ENCODE results near the gene XXYLT1.

Gene XXYLT1

DNA sequence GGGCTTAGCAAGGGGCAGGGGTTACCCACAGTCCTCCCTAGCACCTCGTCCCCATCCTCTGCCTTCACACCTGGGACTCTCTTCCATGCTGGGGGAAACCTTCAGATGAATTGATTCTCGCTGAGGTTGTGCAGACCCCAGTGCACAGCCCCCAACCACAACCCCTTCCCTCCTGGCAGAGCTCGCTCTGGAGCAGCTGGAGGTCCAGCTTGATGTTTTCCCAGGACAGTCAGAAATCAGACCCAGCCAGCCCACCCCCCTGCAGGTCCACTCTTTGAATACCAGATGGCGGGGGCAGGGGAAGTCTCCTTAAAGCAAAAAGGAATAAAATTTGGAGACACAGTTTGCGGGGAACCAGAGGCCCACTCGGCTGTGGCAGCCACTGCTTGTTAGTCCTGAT is 234.4 kb downstream of the XXYLT1 start:
- no peak for DNase-seq

DNA sequence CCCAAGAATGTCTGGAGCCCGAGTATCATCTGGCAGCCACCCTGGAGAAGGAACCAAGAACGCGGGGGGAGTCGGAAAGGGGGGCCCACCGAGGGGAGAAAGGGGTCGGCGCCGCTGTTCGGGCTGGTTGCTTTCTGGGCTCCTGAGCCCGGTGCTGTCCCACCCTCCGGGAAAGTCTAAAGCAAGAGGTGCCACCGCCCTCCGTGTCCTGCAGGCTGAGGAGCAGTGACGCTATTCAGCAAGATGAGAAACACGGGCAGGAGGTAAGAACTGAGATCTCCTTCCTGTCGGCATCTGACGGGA is 234.8 kb downstream of the XXYLT1 start:
- no peak for DNase-seq

DNA sequence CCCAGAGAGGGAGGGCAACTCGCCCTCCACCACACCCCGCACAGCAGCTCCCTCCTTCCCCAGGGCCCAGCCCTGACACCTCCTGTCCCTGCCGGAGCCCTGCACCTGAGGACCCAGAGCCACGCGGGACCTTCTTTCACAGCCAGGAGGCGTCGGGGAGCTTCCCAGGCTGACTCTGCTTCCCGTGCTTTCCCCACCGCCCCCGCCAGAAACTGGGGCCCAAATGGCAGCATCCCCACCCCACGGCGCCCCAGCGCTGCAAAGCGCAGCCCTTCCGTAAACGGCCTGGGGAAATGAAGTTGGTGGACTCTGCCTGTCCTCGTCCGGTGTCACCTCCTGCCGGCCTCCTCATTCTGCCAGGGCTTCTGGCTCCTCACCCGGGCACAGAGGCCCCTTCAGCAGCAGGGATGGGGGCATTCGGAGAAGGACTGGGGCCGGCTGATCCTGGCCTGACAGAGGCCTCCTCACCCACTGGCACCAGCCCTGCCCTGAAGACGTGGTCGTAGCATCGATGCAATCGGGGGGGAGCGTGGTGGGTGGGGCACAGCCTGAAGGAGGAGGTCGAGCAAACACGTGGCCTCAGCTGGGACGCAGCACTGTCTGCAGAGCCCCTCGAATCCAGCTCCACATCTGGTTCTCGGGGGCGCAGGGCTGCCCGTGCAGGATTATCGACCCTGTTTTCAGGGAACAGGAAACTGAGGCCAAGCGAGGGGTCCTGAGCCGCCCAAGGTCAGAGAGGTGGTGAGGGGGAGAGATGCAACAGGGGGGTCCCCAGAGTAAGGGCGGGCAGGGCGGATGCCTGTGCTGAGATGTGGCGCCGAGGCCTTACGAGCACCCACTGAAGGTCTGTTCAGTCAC is 235.4 kb downstream of the XXYLT1 start:
- DNase-seq = peak; percentile 74

DNA sequence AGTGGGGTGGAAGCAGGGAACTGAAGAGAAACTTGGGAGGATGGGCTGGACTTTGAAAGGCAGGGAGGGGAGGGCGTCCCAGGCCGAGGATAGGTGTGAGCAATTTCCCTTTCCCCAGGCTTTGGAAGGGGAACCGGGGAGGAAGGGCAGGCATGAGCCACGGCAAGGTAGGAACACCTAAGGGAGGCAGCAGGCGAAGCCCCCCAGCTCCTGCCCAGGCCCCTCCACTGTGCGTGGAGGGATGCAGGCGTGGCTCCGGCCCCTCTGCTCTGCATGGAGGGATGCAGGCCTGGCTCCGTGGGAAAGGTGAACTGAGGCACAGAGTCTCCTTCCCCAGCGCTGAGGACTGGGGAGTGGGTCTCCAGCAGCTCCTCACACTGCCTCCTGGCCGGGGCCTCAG is 236.4 kb downstream of the XXYLT1 start:
- no peak for DNase-seq

DNA sequence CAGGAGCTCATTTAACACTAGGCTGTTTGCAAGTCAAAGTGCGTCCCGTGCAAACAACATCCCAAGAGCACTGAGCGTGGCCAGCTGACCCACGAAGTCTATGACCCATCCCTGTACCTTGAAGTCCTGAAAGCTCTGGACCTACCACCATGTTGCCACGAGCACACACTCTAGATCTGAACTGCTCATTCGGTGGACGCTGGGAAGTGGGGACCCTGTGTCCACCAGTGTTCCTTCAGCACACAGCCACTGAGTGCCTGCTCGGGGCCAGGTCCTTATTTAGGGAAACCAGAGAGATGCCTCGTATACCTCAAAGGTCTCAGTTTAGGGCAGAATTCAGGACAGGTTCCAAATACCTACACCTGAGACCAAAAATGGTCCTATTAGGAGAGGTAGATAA is 236.9 kb downstream of the XXYLT1 start:
- DNase-seq = no peak

DNA sequence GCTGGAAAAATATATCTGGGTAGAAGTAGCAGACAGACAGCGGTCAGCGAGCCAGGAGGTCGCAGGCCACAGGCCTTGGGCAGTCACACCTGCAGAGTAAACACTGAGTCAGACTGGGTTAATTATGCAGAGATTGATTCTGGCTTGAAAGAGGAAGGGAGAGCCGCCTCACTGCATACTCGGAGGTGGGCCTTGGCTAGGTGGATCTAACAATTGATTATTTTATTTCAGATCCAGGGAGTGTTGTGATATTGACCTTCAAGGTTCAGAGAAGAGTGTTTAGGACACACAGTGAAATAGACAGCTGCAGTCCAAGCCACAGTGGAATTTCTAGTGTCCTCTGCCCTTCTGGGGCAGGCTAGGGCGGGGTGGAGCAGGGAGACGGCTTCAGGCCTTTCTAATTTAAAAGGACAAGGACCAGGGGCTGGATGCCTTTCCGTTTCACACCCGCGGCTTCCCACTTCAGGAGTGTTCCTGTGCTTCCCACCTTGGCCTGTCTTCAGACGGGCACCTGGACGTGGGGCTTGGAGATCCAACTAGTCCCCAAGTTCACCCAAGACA is 237.3 kb downstream of the XXYLT1 start:
- DNase-seq = peak; percentile 85

DNA sequence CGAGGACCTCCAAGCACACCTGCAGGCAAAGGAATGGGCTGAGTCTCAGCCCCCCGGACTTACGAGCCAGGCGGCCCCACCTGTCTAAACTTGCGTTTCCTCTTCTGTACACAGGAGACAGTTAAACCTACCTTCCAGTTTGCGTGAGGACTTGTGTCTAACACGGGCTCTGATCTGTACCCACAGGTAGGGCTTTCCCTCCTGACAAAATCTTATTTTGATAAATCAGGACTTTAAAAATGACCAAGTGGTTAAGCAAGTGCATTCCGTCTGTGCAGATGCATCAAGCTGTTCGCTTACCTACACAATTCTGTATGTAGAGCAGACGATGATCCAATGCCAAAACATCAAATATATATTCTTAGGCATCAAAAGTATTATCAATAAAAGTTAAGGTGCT is 238.0 kb downstream of the XXYLT1 start:
- DNase-seq = no peak

DNA sequence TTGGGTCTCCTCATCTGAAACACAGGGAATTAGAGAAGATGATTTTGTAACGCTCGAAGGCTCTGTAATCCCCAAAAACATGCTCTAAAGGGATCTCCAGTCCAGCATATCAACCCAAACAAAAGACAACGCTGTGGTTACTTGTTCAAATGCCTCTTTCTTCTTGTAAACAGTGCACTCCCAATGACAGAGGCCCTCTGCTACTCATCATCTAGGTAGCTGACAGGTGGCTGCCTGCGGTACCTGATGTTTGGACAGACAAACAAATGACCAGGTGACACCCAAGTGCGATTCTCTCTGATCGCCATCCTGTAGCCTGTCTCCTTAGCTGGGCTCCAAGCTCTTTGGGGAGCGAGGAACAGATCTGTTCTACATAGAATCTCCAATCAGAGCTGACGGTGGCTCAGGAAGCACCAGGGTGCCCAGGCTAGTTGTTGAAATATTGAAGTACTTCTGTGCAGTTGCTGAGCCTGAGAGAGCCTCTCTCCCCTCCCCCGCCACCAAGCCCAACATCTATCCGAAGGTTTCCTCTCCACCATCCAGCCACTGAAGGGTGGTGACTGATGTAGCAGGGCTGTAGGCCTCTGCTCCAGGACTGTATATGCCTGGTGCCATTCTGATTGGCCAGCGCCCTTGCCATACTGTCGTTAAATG is 238.7 kb downstream of the XXYLT1 start:
- peak; percentile 82 for DNase-seq

DNA sequence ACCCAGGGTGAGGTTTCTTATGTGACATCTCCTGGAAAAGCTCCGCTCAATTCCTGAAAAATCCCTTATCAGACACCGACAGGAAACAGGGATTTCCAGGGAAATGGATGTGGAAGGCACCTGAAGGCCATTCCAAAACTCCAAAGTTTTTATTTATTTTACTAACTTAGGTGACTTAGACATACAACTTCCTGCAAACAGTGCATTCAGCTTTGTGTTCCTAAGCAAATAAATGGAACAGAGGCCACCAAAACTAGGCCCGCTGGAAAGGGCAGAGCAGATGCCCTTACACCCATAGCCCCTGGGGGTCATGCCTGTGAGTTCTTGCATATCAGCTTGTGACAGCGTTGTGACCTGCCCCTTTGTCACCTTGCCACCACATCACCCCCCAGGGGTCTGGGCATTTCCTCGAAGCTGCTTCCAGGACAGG is 239.4 kb downstream of the XXYLT1 start:
- peak; percentile 64 for DNase-seq

DNA sequence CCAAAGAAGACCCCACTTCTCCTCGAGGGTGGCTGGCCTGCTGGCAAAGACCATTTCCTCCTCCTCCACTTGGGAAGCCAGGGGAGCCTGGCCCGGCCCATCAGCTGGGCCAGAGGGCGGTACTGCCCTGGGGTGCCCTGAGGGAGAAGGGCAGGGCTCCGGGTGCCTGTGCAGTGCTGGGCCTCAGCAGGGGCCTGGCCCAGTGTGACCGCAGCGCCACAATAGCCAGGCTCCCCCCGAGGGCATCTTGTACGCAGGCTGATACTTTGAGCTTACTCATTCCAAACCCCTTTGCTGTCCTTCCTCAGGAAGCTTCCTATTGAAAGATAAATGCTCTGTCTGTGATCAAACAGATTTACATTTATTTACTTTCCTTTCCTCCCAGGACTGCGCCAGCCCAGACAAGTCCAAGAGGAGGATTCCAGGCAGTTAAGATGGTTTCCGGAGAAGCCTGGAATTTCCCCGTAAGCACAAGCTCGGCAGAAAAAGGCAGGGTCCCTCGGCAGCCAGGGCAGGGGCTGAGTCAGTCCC is 240.1 kb downstream of the XXYLT1 start:
- DNase-seq = peak; percentile 97

DNA sequence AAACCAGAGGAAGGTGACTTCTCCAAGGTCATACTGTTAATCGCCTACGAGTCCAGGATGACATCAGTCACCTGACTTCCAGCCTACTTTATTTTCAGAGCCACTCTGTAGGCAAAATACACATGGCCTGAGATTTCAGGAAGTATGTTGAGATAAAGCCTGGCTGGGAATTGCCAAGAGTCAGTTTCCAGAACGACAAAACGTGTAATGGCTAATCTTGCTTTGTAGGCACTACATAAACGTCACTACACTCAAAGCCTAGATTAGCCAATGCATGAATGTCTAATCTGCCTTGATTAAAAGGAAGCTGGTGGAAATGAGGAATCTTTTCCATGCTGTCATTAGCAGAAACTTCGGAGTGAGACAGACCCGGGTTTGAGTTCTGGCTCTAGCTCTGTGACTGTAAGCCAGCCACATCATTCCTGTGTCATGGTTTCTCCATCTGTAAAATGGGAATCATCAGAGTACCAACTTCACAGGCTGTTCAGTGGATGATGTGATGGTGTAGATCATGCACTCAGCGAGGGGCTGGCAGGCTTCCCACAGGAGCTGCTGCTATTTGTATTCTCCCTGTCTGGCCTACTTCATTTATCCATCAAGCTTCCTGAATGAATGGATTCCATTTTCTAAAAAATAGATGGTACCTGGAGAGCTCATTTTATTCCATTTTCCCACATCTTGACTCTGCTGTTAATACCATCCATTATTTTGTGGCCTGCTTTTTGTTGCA is 241.9 kb downstream of the XXYLT1 start:
- peak; percentile 26 for DNase-seq

DNA sequence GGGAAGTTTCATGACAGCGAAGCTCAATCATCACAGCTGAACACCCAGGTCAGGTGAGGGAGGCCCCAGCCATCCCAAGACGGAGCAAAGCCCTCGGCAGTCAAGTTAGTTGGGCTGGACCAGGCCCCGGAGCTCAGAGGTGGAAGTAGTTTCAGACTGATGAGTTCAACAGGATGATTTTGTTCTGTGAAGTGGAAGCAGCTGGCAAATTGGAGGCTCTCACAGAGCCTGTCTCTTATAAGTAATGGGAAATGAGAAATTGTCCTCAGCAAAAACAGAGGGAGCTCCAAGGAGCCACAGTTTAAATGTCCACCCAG is 245.1 kb downstream of the XXYLT1 start:
- no peak for DNase-seq

DNA sequence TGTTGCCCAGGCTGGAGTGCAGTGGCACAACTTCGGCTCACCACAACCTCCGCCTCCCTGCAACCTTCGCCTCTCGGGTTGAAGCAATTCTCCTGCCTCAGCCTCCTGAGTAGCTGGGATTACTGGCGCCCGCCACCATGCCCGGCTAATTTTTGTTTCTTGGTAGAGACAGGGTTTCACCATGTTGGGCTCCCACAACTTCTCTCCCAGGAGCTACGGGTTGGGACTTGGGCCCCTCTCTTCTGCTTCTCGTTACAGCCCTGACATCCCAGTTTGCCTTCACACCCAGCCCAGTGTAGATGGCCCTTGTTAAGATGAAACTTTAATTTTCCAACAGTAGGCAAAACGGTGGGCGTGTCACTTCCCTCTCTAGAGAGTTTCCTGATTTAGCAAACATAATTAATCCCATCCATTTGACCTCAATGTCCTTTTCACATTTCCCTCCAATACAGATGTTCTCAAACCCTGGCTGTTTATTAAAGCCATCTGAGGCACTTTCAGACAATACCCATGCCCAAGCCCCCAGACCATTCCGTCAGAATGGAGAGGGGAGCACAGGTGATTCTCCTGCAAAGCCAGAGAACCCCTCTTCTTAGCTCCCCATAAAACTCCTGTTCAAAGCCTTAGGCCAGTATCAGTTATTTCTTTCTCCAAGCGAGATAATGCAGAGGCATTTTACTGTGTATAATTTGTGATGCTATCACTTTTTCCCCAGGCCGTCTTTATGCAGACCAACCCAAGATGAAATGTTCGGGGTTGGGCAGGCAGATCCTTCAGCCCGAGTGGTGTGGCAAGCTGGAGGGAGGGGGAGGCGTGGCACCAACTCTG is 245.7 kb downstream of the XXYLT1 start:
- DNase-seq = no peak

DNA sequence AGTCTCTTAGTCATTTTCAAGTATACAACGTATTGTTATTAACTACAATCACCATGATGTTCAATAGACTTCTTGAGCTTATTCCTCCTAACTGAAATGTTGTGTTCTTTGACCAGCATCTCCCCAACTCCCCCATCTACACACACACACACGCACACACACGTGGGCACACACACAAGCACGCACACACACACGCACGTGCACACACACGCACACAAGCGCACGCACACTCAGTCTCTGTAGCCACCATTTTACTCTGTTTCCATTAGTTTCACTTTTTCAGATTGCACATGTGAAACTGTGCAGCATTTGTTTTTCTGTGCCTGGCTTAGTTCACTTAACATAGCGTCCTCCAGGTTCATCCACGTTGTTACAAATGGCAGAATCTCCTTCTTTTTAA is 247.0 kb downstream of the XXYLT1 start:
- no peak for DNase-seq

DNA sequence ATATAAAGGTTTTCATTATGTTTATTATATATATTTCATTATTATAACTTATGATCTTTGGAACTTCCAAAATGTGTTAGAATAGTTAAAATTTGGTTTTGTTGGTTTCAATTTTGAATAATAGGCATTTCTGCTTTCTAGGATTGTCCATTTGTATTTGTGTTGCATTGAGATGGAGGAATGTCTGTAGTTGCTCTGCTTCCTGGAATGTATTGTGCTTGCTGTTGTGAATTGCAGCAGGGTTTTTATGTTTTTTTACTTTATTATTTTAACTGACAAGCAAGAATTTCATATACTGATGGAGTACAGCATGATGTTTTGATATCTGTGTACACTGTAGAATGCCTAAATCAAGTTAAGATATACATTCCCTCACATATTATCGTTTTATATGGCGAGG is 247.4 kb downstream of the XXYLT1 start:
- DNase-seq = no peak

DNA sequence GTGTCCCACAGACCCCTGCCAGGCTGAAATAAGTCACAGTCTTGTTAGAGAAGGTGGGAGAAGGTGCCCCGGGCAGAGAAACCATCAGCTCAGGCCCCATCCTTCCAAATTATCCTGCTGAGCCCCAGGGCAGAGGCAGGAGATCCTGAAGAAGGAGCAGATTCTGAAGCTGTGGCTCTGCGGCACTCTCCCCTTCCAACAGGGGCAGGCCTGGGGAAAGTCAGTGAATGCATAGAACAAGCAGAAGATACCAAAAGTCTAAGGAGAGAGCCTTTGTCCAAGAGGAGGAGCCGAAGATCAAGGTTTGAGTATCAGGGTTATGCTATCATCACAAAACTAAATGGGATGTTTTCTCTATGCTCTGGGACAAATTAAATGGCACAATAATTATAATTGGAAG is 249.3 kb downstream of the XXYLT1 start:
- peak; percentile 63 for DNase-seq

DNA sequence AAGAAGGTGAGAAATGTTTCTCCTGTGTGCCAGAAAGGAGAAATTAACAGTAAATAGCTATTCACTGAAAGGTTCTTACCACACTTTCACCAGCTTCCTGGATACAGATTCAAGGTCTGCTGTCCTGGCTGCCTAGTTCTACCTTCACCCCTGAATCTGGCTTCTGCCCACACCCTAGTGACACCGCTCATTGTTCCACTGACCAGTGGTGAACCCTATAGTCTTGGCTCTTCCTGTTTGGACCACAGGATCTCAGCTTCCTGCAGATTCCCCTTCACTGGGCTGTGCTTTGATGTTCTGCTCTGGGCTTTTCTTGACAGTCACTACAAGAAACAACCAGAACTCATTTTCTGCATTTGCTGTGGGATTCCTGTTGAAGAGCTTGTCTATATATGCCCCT is 250.0 kb downstream of the XXYLT1 start:
- peak; percentile 38 for DNase-seq

DNA sequence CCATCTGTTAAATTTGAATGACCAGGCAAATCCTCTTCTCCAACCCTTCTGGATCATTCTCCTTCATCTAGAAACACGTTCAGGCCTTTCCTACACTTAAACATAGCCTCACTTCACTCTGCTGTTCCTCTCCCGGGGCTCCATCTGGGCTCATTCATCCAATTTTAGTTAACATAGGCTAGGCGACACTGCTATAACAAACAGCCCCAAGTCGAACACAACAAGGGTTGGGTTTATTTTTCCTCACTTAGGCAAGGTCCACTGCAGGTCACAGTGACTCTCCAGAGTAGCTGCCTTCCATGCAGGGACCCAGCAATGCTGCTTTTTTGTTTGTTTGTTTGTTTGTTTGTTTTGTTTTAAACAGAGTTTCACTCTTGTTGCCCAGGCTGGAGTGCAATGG is 250.8 kb downstream of the XXYLT1 start:
- DNase-seq = no peak

DNA sequence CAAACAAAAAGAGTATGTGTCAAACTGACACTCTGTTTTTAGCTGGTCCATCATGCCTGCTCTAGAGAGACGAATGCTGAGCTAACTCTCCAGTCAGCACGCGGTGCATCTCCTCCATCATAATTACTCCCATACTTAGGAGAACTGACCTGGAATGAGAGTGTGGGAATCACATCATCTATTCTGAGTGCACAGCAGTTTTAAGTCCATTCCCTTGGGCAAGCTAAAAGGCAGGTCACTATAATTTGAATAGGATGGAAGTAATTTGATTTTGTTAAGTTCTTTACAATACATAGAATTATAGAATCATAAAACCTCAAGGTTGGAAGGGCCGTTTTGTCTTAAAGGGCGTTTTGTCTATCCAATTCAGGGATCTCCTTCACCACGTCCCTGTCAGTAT is 251.6 kb downstream of the XXYLT1 start:
- DNase-seq = peak; percentile 14

All from islet precursor cell (in vitro differentiated cells).